ENCODE measurements around the gene TSPAN2.

- TF ChIP-seq CTCF (IDR thresholded peaks at IDR 0.05) = no peak
- TF ChIP-seq POLR2A (IDR thresholded peaks at IDR 0.05) = no peak
Measured at GRCh38 chr1:115133440-115133839, 44.1 kb upstream of the TSPAN2 start.

Measured in Peyer's patch (tissue), 4 donors.